ENCODE results near the gene PRR23E. TPM values are rescaled to one million over a fixed set of nuclear protein-coding genes. Genes with fewer than 3 reads are reported as not detected.

The PRR23E gene
- total and polyA plus RNA-seq, 2 experiments from 2014 or later, result not detected

DNA sequence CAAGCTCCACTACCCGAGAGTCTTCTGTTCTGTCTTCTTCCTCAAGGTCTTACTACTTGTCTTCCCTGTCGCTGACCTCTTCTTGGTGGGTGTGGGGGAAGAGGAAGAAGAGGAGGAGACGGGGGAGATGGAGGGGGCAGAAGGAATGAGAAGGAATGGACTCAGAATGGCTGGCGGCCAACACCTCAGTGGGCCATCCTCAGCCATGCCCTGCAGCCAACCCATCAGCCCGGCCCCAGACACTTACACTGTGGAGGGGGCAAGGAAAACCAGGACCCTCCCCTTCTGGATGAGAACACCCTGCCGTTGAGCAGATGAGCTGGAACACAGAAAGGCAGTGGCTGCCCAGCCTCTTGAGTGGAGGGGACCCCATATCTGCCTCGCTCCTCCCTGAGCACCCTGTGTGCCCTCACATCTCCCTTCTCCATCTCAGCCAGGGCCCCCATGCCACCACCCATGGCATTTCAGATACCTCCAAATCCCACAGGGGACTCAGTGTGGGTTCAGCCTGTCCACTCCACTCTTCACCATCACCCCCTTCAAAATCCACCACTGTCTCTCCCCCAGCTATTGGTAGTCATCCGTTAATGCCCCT, 45.5 kb upstream of the PRR23E start (continued):
- TF ChIP-seq, protein P1, sequence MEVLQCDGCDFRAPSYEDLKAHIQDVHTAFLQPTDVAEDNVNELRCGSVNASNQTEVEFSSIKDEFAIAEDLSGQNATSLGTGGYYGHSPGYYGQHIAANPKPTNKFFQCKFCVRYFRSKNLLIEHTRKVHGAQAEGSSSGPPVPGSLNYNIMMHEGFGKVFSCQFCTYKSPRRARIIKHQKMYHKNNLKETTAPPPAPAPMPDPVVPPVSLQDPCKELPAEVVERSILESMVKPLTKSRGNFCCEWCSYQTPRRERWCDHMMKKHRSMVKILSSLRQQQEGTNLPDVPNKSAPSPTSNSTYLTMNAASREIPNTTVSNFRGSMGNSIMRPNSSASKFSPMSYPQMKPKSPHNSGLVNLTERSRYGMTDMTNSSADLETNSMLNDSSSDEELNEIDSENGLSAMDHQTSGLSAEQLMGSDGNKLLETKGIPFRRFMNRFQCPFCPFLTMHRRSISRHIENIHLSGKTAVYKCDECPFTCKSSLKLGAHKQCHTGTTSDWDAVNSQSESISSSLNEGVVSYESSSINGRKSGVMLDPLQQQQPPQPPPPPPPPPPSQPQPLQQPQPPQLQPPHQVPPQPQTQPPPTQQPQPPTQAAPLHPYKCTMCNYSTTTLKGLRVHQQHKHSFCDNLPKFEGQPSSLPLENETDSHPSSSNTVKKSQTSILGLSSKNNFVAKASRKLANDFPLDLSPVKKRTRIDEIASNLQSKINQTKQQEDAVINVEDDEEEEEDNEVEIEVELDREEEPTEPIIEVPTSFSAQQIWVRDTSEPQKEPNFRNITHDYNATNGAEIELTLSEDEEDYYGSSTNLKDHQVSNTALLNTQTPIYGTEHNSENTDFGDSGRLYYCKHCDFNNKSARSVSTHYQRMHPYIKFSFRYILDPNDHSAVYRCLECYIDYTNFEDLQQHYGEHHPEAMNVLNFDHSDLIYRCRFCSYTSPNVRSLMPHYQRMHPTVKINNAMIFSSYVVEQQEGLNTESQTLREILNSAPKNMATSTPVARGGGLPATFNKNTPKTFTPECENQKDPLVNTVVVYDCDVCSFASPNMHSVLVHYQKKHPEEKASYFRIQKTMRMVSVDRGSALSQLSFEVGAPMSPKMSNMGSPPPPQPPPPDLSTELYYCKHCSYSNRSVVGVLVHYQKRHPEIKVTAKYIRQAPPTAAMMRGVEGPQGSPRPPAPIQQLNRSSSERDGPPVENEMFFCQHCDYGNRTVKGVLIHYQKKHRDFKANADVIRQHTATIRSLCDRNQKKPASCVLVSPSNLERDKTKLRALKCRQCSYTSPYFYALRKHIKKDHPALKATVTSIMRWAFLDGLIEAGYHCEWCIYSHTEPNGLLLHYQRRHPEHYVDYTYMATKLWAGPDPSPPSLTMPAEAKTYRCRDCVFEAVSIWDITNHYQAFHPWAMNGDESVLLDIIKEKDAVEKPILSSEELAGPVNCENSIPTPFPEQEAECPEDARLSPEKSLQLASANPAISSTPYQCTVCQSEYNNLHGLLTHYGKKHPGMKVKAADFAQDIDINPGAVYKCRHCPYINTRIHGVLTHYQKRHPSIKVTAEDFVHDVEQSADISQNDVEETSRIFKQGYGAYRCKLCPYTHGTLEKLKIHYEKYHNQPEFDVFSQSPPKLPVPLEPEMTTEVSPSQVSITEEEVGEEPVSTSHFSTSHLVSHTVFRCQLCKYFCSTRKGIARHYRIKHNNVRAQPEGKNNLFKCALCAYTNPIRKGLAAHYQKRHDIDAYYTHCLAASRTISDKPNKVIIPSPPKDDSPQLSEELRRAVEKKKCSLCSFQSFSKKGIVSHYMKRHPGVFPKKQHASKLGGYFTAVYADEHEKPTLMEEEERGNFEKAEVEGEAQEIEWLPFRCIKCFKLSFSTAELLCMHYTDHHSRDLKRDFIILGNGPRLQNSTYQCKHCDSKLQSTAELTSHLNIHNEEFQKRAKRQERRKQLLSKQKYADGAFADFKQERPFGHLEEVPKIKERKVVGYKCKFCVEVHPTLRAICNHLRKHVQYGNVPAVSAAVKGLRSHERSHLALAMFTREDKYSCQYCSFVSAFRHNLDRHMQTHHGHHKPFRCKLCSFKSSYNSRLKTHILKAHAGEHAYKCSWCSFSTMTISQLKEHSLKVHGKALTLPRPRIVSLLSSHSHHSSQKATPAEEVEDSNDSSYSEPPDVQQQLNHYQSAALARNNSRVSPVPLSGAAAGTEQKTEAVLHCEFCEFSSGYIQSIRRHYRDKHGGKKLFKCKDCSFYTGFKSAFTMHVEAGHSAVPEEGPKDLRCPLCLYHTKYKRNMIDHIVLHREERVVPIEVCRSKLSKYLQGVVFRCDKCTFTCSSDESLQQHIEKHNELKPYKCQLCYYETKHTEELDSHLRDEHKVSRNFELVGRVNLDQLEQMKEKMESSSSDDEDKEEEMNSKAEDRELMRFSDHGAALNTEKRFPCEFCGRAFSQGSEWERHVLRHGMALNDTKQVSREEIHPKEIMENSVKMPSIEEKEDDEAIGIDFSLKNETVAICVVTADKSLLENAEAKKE (CRISPR knock-in tag; IDR thresholded peaks at IDR 0.05), result no peak
- TF ChIP-seq ZNF114 (CRISPR knock-in tag; IDR thresholded peaks at IDR 0.05) (no peak), ZNF331 (CRISPR knock-in tag; IDR thresholded peaks at IDR 0.05; ENCODE audit: low read depth) (no peak), EZH2 (IDR thresholded peaks at IDR 0.05; ENCODE audit: low read depth, unreplicated experiment) (no peak), CREB1 (CRISPR knock-in tag; IDR thresholded peaks at IDR 0.05; ENCODE audit: low read depth) (no peak), EZH2phosphoT487 (IDR thresholded peaks at IDR 0.05; ENCODE audit: unreplicated experiment) (no peak), NANOG (IDR thresholded peaks at IDR 0.05; ENCODE audit: borderline replicate concordance) (no peak)
- TF ChIP-seq, protein P2, sequence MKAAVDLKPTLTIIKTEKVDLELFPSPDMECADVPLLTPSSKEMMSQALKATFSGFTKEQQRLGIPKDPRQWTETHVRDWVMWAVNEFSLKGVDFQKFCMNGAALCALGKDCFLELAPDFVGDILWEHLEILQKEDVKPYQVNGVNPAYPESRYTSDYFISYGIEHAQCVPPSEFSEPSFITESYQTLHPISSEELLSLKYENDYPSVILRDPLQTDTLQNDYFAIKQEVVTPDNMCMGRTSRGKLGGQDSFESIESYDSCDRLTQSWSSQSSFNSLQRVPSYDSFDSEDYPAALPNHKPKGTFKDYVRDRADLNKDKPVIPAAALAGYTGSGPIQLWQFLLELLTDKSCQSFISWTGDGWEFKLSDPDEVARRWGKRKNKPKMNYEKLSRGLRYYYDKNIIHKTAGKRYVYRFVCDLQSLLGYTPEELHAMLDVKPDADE (IDR thresholded peaks at IDR 0.05), result no peak

All from GM23338 (cell line).